ENCODE data around the gene ODF4. TPM values are rescaled to one million over a fixed set of nuclear protein-coding genes. Genes with fewer than 3 reads are reported as not detected.

ODF4 gene
- polyA plus RNA-seq, 4 donors: not detected

DNA sequence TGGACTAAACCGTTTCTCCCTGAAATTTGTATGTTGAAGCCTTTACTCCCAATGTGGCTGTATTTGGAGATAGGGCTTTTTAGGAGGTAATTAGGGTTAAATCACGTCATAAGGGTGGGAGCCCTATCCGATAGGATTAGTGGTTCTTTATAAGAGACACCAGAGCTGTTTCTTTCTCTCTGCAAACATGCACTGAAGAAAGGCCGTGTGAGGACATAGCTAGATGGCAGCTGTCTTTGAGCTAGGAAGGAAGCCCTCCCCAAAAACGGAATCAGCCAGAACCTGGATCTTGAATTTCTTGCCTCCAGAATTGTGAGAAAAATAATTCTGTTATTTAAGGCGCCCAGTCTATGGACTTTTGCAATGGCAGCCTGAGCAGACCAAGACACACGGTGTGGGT, 14.1 kb downstream of the ODF4 start:
- Histone ChIP-seq H3K27ac (ENCODE audit: low read depth in 1 of 3, low read length in 2 of 3) (no peak overlapping the region), H3K27me3 (ENCODE audit: control insufficient read depth in 3 of 3, insufficient read depth in 3 of 3, low read length in 3 of 3) (no peaks in the 10 kb centered on the region), H3K9me3 (ENCODE audit: control insufficient read depth in 2 of 2, insufficient read depth in 1 of 2, low read depth in 1 of 2, low read length in 1 of 2) (no peaks in the 10 kb centered on the region), H3K4me1 (ENCODE audit: control insufficient read depth in 3 of 3, insufficient read depth in 2 of 3, low read depth in 1 of 3, low read length in 2 of 3) (no peaks in the 10 kb centered on the region), H3K36me3 (ENCODE audit: control insufficient read depth in 3 of 3, insufficient read depth in 2 of 3, low read depth in 1 of 3, low read length in 3 of 3) (no peaks in the 10 kb centered on the region), H3K4me3 (ENCODE audit: low read depth in 1 of 3, low read length in 3 of 3) (no peak overlapping the region)
- DNase-seq (no peak), FAIRE-seq (no peak)
- 80 to 88% (median 82%) methylated on average over 7 of the region's 7 CpGs for WGBS, 3 donors

- Histone ChIP-seq H3K4me3 (ENCODE audit: low read depth in 1 of 3, low read length in 3 of 3) (no peak overlapping the region), H3K9me3 (ENCODE audit: control insufficient read depth in 2 of 2, insufficient read depth in 1 of 2, low read depth in 1 of 2, low read length in 1 of 2) (no peaks in the 10 kb centered on the region), H3K4me1 (ENCODE audit: control insufficient read depth in 3 of 3, insufficient read depth in 2 of 3, low read depth in 1 of 3, low read length in 2 of 3) (no peaks in the 10 kb centered on the region), H3K27me3 (ENCODE audit: control insufficient read depth in 3 of 3, insufficient read depth in 3 of 3, low read length in 3 of 3) (no peaks in the 10 kb centered on the region), H3K27ac (ENCODE audit: low read depth in 1 of 3, low read length in 2 of 3) (no peak overlapping the region), H3K36me3 (ENCODE audit: control insufficient read depth in 3 of 3, insufficient read depth in 2 of 3, low read depth in 1 of 3, low read length in 3 of 3) (no peaks in the 10 kb centered on the region)
- DNase-seq: no peak
- FAIRE-seq: no peak
- 72 to 80% (median 79%) methylated on average over 8 of the region's 8 CpGs for WGBS, 3 donors
Observed at GRCh38 chr17:8354236-8354635, 14.6 kb downstream of the ODF4 start.

- Histone ChIP-seq H3K27ac (ENCODE audit: low read depth in 1 of 3, low read length in 2 of 3) (no peak overlapping the region), H3K4me3 (ENCODE audit: low read depth in 1 of 3, low read length in 3 of 3) (no peak overlapping the region), H3K36me3 (ENCODE audit: control insufficient read depth in 3 of 3, insufficient read depth in 2 of 3, low read depth in 1 of 3, low read length in 3 of 3) (no peaks in the 10 kb centered on the region), H3K27me3 (ENCODE audit: control insufficient read depth in 3 of 3, insufficient read depth in 3 of 3, low read length in 3 of 3) (no peaks in the 10 kb centered on the region), H3K4me1 (ENCODE audit: control insufficient read depth in 3 of 3, insufficient read depth in 2 of 3, low read depth in 1 of 3, low read length in 2 of 3) (peaks cover 0 to 9% (median 0%) of the 10 kb centered on the region in 3 donors), H3K9me3 (ENCODE audit: control insufficient read depth in 2 of 2, insufficient read depth in 1 of 2, low read depth in 1 of 2, low read length in 1 of 2) (no peaks in the 10 kb centered on the region)
- DNase-seq (no peak), FAIRE-seq (no peak)
- 92 to 97% (median 96%) methylated on average over 3 of the region's 3 CpGs for WGBS, 3 donors
Observed at GRCh38 chr17:8357910-8358309, 18.3 kb downstream of the ODF4 start.

- no peak for FAIRE-seq
- no peak for DNase-seq
- 71 to 89% (median 83%) methylated on average over 5 of the region's 5 CpGs for WGBS, 3 donors
- no peaks in the 10 kb centered on the region for H3K27me3 ChIP-seq (ENCODE audit: control insufficient read depth in 3 of 3, insufficient read depth in 3 of 3, low read length in 3 of 3)
- H3K9me3 ChIP-seq (ENCODE audit: control insufficient read depth in 2 of 2, insufficient read depth in 1 of 2, low read depth in 1 of 2, low read length in 1 of 2): no peaks in the 10 kb centered on the region
- H3K4me1 ChIP-seq (ENCODE audit: control insufficient read depth in 3 of 3, insufficient read depth in 2 of 3, low read depth in 1 of 3, low read length in 2 of 3): peaks cover 0 to 12% (median 0%) of the 10 kb centered on the region in 3 donors
- peaks cover 0 to 6% (median 3%) of the 10 kb centered on the region in 3 donors for H3K36me3 ChIP-seq (ENCODE audit: control insufficient read depth in 3 of 3, insufficient read depth in 2 of 3, low read depth in 1 of 3, low read length in 3 of 3)
- H3K27ac ChIP-seq (ENCODE audit: low read depth in 1 of 3, low read length in 2 of 3): peak overlapping the region in 2 of 3 donors; percentile 10 to 62
- no peak overlapping the region for H3K4me3 ChIP-seq (ENCODE audit: low read depth in 1 of 3, low read length in 3 of 3)
Observed at GRCh38 chr17:8359769-8360168, 20.1 kb downstream of the ODF4 start.

GRCh38 chr17:8360260-8360659, 20.6 kb downstream of the ODF4 start:
- no peak overlapping the region for H3K27ac ChIP-seq (ENCODE audit: low read depth in 1 of 3, low read length in 2 of 3)
- H3K4me1 ChIP-seq (ENCODE audit: control insufficient read depth in 3 of 3, insufficient read depth in 2 of 3, low read depth in 1 of 3, low read length in 2 of 3): peaks cover 0 to 12% (median 0%) of the 10 kb centered on the region in 3 donors
- DNase-seq (peak in 1 of 2 donors; percentile 23), FAIRE-seq (no peak)
- no peaks in the 10 kb centered on the region for H3K27me3 ChIP-seq (ENCODE audit: control insufficient read depth in 3 of 3, insufficient read depth in 3 of 3, low read length in 3 of 3)
- peaks cover 0 to 10% (median 3%) of the 10 kb centered on the region in 3 donors for H3K36me3 ChIP-seq (ENCODE audit: control insufficient read depth in 3 of 3, insufficient read depth in 2 of 3, low read depth in 1 of 3, low read length in 3 of 3)
- H3K9me3 ChIP-seq (ENCODE audit: control insufficient read depth in 2 of 2, insufficient read depth in 1 of 2, low read depth in 1 of 2, low read length in 1 of 2): no peaks in the 10 kb centered on the region
- WGBS, 3 donors: 35 to 37% (median 36%) methylated on average over 3 of the region's 3 CpGs
- no peak overlapping the region for H3K4me3 ChIP-seq (ENCODE audit: low read depth in 1 of 3, low read length in 3 of 3)

GRCh38 chr17:8360751-8361150, 21.1 kb downstream of the ODF4 start:
- Histone ChIP-seq H3K36me3 (ENCODE audit: control insufficient read depth in 3 of 3, insufficient read depth in 2 of 3, low read depth in 1 of 3, low read length in 3 of 3) (peaks cover 0 to 10% (median 3%) of the 10 kb centered on the region in 3 donors), H3K9me3 (ENCODE audit: control insufficient read depth in 2 of 2, insufficient read depth in 1 of 2, low read depth in 1 of 2, low read length in 1 of 2) (no peaks in the 10 kb centered on the region), H3K4me1 (ENCODE audit: control insufficient read depth in 3 of 3, insufficient read depth in 2 of 3, low read depth in 1 of 3, low read length in 2 of 3) (peaks cover 0 to 12% (median 0%) of the 10 kb centered on the region in 3 donors), H3K4me3 (ENCODE audit: low read depth in 1 of 3, low read length in 3 of 3) (no peak overlapping the region), H3K27ac (ENCODE audit: low read depth in 1 of 3, low read length in 2 of 3) (peak overlapping the region in 1 of 3 donors; percentile 60), H3K27me3 (ENCODE audit: control insufficient read depth in 3 of 3, insufficient read depth in 3 of 3, low read length in 3 of 3) (no peaks in the 10 kb centered on the region)
- DNase-seq (no peak), FAIRE-seq (no peak)
- WGBS, 3 donors: 56 to 69% (median 59%) methylated on average over 3 of the region's 3 CpGs

GRCh38 chr17:8362651-8363332, 23.2 kb downstream of the ODF4 start:
- DNase-seq (peak; percentile 45 to 60), FAIRE-seq (no peak)
- WGBS, 3 donors: 54 to 78% (median 65%) methylated on average over 4 of the region's 4 CpGs
- Histone ChIP-seq H3K9me3 (ENCODE audit: control insufficient read depth in 2 of 2, insufficient read depth in 1 of 2, low read depth in 1 of 2, low read length in 1 of 2) (no peaks in the 10 kb centered on the region), H3K4me3 (ENCODE audit: low read depth in 1 of 3, low read length in 3 of 3) (no peak overlapping the region), H3K27ac (ENCODE audit: low read depth in 1 of 3, low read length in 2 of 3) (peak overlapping the region in 1 of 3 donors; percentile 44), H3K4me1 (ENCODE audit: control insufficient read depth in 3 of 3, insufficient read depth in 2 of 3, low read depth in 1 of 3, low read length in 2 of 3) (peaks cover 0 to 12% (median 0%) of the 10 kb centered on the region in 3 donors), H3K27me3 (ENCODE audit: control insufficient read depth in 3 of 3, insufficient read depth in 3 of 3, low read length in 3 of 3) (no peaks in the 10 kb centered on the region), H3K36me3 (ENCODE audit: control insufficient read depth in 3 of 3, insufficient read depth in 2 of 3, low read depth in 1 of 3, low read length in 3 of 3) (peaks cover 0 to 14% (median 3%) of the 10 kb centered on the region in 3 donors)

GRCh38 chr17:8365143-8365542, 25.5 kb downstream of the ODF4 start:
- peaks cover 0 to 25% (median 4%) of the 10 kb centered on the region in 3 donors for H3K36me3 ChIP-seq (ENCODE audit: control insufficient read depth in 3 of 3, insufficient read depth in 2 of 3, low read depth in 1 of 3, low read length in 3 of 3)
- H3K27me3 ChIP-seq (ENCODE audit: control insufficient read depth in 3 of 3, insufficient read depth in 3 of 3, low read length in 3 of 3): no peaks in the 10 kb centered on the region
- H3K9me3 ChIP-seq (ENCODE audit: control insufficient read depth in 2 of 2, insufficient read depth in 1 of 2, low read depth in 1 of 2, low read length in 1 of 2): no peaks in the 10 kb centered on the region
- FAIRE-seq (no peak), DNase-seq (no peak)
- H3K4me1 ChIP-seq (ENCODE audit: control insufficient read depth in 3 of 3, insufficient read depth in 2 of 3, low read depth in 1 of 3, low read length in 2 of 3): peaks cover 0 to 17% (median 0%) of the 10 kb centered on the region in 3 donors
- no peak overlapping the region for H3K27ac ChIP-seq (ENCODE audit: low read depth in 1 of 3, low read length in 2 of 3)
- WGBS, 3 donors: 79 to 95% (median 80%) methylated on average over 1 of the region's 1 CpG
- no peak overlapping the region for H3K4me3 ChIP-seq (ENCODE audit: low read depth in 1 of 3, low read length in 3 of 3)

Measured in small intestine (tissue), 7 donors.